ENCODE data around the gene NRG3. TPM values are rescaled to one million over a fixed set of nuclear protein-coding genes. Genes with fewer than 3 reads are reported as not detected.
A peak's percentile ranks its signal among the peaks of the same experiment; 100 is the strongest.

The NRG3 gene
- total RNA-seq, 1 experiment from 2014 or later, result 0.66 TPM

DNA sequence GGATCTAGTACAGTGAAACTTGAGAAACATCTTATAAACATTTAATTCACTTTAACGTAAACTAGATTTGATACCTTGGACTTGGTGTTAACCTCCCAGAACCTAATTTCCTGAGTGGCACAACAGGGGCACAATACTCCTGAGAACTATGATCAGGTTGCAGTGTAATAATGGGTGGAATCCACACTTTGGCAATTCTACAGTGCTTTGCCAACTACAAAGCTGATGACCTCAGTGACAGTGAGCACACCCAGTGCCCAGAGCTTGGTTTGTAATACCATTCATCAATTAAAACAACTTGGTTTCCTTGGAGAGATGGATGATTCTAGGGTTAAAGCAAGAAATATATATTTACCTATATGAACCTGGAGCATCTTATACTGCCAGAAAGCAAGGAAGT is 379.2 kb downstream of the NRG3 start:
- Histone ChIP-seq H3K36me3 (ENCODE audit: control insufficient read depth, insufficient read depth, low read length) (no peaks in the 10 kb centered on the region), H3K4me1 (no peaks in the 10 kb centered on the region), H3K4me3 (ENCODE audit: low read depth, low read length) (no peak overlapping the region), H3K27me3 (replicated peaks; ENCODE audit: control insufficient read depth, insufficient read depth, low read length) (no peaks in the 10 kb centered on the region; the same call in 1 of the 2 replicates), H3K9me3 (no peaks in the 10 kb centered on the region)
- Mint-ChIP-seq H3K27ac (ENCODE audit: unreplicated experiment) (no peak overlapping the region), H3K4me1 (ENCODE audit: low read depth, unreplicated experiment) (no peaks in the 10 kb centered on the region), H3K4me3 (ENCODE audit: unreplicated experiment) (no peak overlapping the region), H3K27me3 (ENCODE audit: insufficient read depth, unreplicated experiment) (no peaks in the 10 kb centered on the region), H3K9me3 (ENCODE audit: unreplicated experiment) (no peaks in the 10 kb centered on the region), H3K36me3 (ENCODE audit: insufficient read depth, unreplicated experiment) (no peaks in the 10 kb centered on the region)
- intact Hi-C loops (cut with micrococcal nuclease; ENCODE audit: unreplicated experiment), result no loop called here
- POLR2A ChIA-PET, result no interaction called here
- CTCF ChIA-PET, result no interaction called here
- BruUV-seq (replicated peaks), result no TSS peak
- TF ChIP-seq, protein P1, sequence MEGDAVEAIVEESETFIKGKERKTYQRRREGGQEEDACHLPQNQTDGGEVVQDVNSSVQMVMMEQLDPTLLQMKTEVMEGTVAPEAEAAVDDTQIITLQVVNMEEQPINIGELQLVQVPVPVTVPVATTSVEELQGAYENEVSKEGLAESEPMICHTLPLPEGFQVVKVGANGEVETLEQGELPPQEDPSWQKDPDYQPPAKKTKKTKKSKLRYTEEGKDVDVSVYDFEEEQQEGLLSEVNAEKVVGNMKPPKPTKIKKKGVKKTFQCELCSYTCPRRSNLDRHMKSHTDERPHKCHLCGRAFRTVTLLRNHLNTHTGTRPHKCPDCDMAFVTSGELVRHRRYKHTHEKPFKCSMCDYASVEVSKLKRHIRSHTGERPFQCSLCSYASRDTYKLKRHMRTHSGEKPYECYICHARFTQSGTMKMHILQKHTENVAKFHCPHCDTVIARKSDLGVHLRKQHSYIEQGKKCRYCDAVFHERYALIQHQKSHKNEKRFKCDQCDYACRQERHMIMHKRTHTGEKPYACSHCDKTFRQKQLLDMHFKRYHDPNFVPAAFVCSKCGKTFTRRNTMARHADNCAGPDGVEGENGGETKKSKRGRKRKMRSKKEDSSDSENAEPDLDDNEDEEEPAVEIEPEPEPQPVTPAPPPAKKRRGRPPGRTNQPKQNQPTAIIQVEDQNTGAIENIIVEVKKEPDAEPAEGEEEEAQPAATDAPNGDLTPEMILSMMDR (IDR thresholded peaks at IDR 0.05; ENCODE audit: insufficient read depth in 1 of 2, low read depth in 1 of 2, low read length in 1 of 2, severe bottlenecking in 1 of 2, unreplicated experiment in 1 of 2), result no peak
- DNase-seq, result no peak

DNA sequence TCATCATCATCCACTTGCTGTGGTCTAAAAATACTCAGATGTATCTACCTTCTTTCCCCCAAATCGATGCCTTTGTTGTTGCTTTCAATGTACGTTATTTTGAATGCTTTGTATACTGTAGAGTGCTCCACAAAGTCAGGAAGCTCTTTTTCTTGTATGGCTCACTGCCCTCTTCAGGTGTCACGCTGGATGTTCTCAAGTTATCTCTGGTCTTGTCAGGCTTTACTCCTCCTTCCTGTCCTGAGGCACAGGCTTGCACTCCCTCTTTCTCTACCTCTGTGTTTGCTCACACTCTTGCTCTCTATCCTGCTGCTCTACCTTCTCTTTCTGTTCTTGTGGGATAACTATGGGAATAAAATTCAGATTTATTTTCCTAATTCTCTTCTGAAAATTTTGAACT is 381.3 kb downstream of the NRG3 start:
- no peaks in the 10 kb centered on the region for H3K36me3 ChIP-seq (ENCODE audit: control insufficient read depth, insufficient read depth, low read length)
- H3K9me3 Mint-ChIP-seq (ENCODE audit: unreplicated experiment), result no peaks in the 10 kb centered on the region
- no peaks in the 10 kb centered on the region for H3K27me3 ChIP-seq (replicated peaks; ENCODE audit: control insufficient read depth, insufficient read depth, low read length)
- H3K9me3 ChIP-seq, result no peaks in the 10 kb centered on the region
- H3K27me3 Mint-ChIP-seq (ENCODE audit: insufficient read depth, unreplicated experiment), result no peaks in the 10 kb centered on the region
- no peaks in the 10 kb centered on the region for H3K4me1 ChIP-seq
- no peak overlapping the region for H3K4me3 ChIP-seq (ENCODE audit: low read depth, low read length)
- intact Hi-C loops (cut with micrococcal nuclease; ENCODE audit: unreplicated experiment), result no loop called here
- TF ChIP-seq, protein P1 (IDR thresholded peaks at IDR 0.05; ENCODE audit: insufficient read depth in 1 of 2, low read depth in 1 of 2, low read length in 1 of 2, severe bottlenecking in 1 of 2, unreplicated experiment in 1 of 2), result peak in 1 of 2 experiments; percentile 26
- no TSS peak for BruUV-seq (replicated peaks)
- CTCF ChIA-PET, result no interaction called here
- DNase-seq, result no peak
- no peaks in the 10 kb centered on the region for H3K4me1 Mint-ChIP-seq (ENCODE audit: low read depth, unreplicated experiment)
- H3K27ac Mint-ChIP-seq (ENCODE audit: unreplicated experiment), result no peak overlapping the region
- no peaks in the 10 kb centered on the region for H3K36me3 Mint-ChIP-seq (ENCODE audit: insufficient read depth, unreplicated experiment)
- H3K4me3 Mint-ChIP-seq (ENCODE audit: unreplicated experiment), result no peak overlapping the region
- POLR2A ChIA-PET, result interaction anchor here (0.6 kb wide), 1 partner anchor 354 kb away, joined by 3 read pairs; no protein-coding TSS in a partner anchor

DNA sequence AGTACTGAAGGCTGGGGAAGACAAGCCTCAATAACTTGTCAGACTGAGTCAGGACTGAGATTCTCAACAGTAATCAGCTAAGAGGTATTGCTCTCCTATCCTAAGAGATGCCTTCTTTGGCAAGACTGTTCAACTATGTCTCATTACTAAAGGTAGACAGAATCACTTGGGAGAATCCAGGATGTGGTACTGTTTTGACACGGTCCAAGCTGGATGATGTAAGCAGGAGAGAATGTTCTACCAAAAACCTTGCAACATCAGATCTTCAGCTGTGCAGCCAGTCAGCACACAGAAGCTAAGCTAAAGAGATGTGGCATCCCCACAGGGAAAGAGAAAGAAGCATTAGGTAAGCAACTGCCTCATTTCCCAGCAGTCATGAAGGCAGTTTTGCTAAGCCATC is 391.4 kb downstream of the NRG3 start:
- CTCF ChIA-PET, result no interaction called here
- DNase-seq, result no peak
- H3K36me3 ChIP-seq (ENCODE audit: control insufficient read depth, insufficient read depth, low read length), result no peaks in the 10 kb centered on the region
- POLR2A ChIA-PET, result no interaction called here
- TF ChIP-seq, protein P1 (IDR thresholded peaks at IDR 0.05; ENCODE audit: insufficient read depth in 1 of 2, low read depth in 1 of 2, low read length in 1 of 2, severe bottlenecking in 1 of 2, unreplicated experiment in 1 of 2), result no peak
- Mint-ChIP-seq H3K36me3 (ENCODE audit: insufficient read depth, unreplicated experiment) (no peaks in the 10 kb centered on the region), H3K4me3 (ENCODE audit: unreplicated experiment) (no peak overlapping the region), H3K27me3 (ENCODE audit: insufficient read depth, unreplicated experiment) (peaks cover 6% of the 10 kb centered on the region), H3K9me3 (ENCODE audit: unreplicated experiment) (peaks cover 18% of the 10 kb centered on the region), H3K27ac (ENCODE audit: unreplicated experiment) (no peak overlapping the region), H3K4me1 (ENCODE audit: low read depth, unreplicated experiment) (no peaks in the 10 kb centered on the region)
- intact Hi-C loops (cut with micrococcal nuclease; ENCODE audit: unreplicated experiment), result no loop called here
- no peaks in the 10 kb centered on the region for H3K4me1 ChIP-seq
- no peaks in the 10 kb centered on the region for H3K9me3 ChIP-seq
- H3K27me3 ChIP-seq (replicated peaks; ENCODE audit: control insufficient read depth, insufficient read depth, low read length), result no peaks in the 10 kb centered on the region
- no peak overlapping the region for H3K4me3 ChIP-seq (ENCODE audit: low read depth, low read length)
- no TSS peak for BruUV-seq (replicated peaks)

All from Caco-2 (cell line).